HG02678 (cell line): ENCODE data around the gene LAMA5.

Experiments used
- ATAC-seq: cut with Tn5 transposase; IDR thresholded peaks from one replicate; pipeline ENCODE4 v1.9.1; 2021; ENCODE audit warnings: mild to moderate bottlenecking, moderate library complexity; ENCODE audit not compliant: unreplicated experiment

LAMA5 gene

GRCh38 chr20:62367136-62367632 lies at the start of gene LAMA5:
LAMA5 (minus strand) TSS chr20:62367312; CDS start chr20:62367245, 67 bp downstream.
- no peak for ATAC-seq

DNA sequence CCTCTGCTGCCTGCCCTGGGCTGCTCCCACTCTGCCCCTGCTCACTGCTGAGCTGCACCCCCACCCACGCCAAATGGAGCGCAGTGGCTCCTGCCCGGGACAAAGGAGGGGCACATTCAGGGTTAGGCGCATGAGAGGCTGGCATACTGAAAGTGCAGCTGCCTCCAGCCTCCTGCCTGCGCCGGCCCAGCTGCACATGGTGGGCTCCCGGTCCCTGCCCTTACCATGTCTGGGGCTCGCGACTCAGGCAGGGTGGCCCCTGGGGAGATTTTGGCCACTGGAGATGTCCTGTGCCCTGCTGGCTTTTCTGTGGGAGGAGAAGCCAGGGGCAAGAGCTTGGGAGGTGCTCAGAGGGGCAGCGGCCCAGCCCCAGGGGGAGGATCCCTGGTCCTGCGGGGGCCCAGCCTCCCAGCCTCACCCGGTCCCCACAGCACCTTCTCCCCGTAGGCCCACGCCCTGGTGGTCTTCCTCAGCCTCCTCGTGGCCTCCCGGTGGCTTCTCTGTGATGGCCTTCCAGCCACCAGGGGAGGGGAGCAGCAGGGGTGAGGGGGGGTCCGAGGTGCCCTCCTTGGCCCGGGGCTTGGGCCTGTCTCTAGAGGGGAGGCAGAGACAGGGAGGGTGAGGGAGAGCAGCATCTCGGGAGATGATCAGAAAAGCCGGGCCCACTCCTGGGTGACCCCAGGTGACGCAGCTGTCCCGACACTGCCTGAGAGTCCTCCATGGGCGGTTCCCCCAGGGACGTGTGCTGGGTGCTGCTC lies 48.4 kb upstream of the LAMA5 start:
- no peak for ATAC-seq

DNA sequence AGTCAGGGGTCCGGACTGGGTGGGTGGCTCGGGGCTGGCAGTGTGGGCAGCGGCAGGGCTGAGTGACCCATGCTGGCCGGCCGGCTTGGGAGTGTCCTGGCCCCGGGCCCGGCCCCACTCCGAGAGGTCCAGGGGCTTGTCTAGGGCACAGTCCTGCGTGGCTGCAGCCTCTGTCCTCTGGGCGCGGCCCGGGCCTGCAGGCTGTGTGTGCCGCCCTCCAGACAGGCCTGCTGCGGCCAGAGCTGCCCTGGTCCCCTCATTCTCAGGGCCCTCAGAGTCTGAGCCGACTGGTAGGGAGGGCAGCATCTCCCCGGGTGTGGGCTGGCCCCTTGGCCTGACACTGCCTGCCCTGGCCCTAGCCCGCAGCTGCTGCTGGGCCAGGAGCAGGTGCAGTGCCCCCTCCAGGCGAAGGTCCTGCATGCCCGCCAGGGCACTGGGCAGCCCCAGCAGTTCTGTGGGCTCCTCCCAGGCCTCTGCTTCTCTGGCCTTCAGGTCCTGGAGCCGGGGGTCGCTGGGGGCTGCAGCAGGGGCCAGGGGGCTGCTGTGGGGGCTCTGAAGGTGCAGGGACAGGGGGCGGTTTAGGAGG lies 46.9 kb upstream of the LAMA5 start:
- no peak for ATAC-seq

DNA sequence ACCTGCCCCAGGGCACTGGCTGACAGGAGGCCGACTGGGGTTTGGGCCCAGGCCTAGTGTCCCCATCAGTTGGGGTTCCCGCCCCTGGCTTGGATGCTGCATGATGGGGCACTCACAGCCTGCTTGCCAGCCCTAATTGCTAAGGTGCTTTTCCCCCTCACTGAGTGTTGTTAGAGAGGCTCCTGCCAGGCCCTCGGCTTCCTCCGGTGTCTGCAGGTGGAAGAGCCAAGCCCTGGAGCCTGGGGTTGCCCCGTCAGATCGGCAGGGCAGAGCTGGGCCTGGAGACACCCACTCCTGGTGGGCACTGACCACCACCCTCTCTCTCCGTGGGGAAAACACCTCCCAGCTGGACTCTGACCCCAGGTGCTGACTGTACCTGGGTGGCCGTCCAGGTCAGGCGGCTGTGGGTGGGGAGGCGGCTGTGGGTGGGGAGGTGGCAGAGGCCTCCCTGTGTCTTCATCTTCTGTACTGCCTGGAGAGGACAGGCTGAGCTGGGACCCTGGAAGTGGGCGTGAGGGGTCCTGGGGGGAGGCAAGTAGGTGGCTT lies 46.0 kb upstream of the LAMA5 start:
- ATAC-seq: no peak

GRCh38 chr20:62412194-62413024 lies 45.3 kb upstream of the LAMA5 start:
- no peak for ATAC-seq

DNA sequence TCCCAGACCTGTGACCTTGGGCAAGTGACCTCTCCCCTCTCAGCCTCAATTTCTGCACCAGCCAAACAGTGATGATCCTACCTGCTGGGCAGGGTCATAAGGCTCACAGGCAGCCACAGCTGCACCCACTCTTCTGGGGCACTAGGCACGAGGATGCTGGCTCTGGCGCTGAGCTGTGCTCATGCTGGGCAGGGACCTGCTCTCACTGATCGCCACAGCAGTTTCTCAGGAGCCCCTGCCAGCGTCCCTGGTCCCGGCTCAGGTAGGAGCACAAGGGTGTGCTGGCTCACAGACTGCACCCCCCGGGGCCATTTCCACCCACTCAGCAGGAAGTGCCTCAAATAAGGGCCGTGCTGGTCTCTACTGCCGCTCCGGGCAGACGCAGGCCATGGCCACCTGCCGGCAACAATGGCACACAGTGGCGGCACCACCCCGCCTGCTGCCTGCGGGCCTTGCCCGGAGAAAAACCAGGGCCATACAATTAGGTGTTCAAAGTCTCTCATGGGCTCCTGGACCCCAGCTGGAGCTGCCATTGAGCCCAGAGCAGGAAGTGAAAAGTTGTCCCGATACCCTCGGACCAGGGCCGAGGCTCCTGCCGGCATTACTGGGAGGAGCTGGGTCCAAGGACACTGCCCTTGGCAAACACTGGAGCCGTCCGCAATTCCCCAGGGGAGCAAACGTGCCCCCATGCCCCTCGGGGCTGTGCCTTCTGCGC lies 44.5 kb upstream of the LAMA5 start:
- ATAC-seq: no peak

- no peak for ATAC-seq
These were observed 43.8 kb upstream of the LAMA5 start for GRCh38 chr20:62410746-62411478.

DNA sequence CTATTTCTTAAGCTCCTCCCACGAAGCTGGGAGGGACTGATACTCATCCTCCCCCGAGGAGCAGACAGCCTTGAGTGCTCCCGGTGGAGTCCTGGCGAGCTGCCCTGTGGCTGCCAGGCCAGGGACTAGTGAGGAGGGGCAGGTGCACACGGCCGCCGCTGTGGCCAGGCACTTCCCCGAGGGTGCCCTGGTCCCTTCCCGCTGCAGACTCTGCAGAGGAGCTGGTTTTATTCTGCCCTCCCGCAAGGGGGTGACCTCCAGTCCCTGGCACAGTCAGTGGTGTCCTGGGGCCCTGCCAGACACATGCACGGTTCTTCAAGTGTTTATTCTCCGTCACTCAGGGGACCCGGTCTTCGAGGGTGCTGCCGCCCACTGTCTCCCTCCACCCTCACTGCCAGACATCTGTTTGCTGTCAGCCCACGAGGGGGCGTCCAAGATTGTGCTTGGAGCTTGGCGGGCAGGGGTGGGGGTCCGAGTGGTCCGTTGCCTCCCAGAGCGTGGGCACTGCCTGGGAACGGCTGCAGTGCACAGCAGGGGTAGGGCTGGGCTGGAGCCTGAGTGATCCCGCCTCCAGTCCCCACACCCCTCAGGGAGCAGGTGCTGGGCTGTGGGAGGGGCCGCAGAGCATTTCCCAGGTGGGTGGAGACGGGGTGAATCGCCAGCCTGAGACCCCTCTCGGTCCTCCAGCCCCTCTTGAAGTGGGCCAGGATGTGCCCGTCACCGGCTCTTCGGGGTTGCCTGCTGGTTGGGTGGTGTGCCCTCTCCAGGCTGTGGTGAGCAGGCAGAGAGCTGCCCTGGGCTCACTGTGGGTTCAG lies 43.0 kb upstream of the LAMA5 start:
- ATAC-seq: no peak

- no peak for ATAC-seq
These were observed 42.2 kb upstream of the LAMA5 start for GRCh38 chr20:62409086-62409853.

DNA sequence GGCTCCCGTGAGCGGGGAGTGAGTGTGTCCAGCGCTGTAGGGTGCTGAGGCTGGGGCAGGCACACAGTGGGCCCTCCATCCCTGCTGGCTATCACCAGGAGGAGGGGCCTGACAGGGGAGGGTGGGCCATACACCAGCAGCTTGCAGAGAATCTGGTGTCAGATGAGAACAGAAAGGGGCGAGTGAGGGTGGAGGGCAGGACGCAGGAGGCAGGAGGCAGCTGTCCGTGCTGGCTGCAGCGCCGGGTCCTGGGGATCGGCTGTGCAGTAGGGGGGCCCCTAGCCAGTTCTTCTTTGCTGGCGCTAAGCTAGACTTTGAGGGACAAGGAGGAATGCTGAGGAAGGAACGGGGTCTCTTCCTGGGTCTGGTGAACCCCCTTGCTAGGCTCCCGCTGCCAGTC lies 41.5 kb upstream of the LAMA5 start:
- ATAC-seq: no peak

DNA sequence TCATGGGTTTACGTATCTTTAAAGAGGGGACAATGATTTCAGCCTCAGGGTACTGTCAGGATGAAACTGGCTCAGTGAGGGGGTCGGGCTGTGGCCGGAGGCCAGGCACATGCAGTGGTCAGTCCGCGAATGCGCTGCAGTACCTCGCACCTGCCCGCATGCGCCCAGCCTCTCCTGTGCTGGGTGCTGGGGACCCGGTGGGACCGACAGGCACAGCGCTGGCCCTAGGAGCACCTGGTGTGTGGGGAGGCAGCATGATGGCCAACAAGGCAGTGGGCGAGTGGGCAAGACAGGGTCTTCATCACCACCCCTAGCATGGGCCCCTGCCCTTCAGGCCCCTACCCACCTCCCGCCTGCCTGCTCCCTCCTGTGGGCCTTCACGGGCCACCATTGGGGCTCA lies 40.9 kb upstream of the LAMA5 start:
- ATAC-seq: no peak

DNA sequence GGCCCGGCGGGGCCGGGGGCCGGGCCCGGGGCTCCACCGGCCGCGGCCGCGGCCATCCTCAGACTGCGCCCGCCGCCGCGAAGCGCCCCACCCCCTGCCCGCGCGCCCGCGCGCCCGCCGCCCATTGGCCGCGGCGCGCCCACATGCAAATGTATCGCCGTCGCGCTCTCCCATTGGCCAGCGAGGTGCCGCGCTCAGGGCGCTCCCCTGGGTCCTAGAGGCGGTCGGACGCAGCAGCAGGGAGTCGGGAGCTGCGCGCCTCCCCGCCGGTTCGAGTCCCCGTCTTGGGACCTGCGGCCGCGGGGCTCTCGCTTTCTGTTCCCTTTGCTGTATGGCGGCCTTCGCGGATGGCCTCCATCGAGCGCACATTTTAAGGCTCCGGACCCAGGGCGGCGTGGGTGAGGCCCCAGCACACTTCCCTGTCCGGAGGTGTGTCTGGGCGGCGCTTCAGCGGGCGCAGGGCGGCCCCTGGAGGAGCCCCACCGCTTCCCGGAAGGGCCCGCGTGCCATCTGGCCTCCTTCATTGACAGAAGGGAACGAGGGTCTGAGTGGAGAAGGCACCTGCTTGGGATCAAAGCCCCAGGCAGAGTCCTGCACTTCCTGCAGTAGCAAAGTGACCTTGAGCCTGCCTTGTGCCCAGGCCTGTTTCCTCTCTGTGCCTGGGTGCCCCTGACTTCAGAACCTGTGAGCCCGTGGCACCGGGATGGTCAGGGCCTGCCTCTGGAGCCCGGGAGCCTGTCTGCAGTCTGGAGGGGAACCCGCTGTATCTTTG lies 40.3 kb upstream of the LAMA5 start, which contains the start of gene CABLES2:
CABLES2 (minus strand) TSS at position 65 of the 772 bp plus-strand sequence; CDS start at position 56, 9 bp downstream.
- ATAC-seq: peak; percentile 89

- ATAC-seq: peak; percentile 12
These were observed 39.6 kb upstream of the LAMA5 start for GRCh38 chr20:62406635-62407176.

GRCh38 chr20:62405981-62406513 lies 38.9 kb upstream of the LAMA5 start:
- ATAC-seq: no peak

DNA sequence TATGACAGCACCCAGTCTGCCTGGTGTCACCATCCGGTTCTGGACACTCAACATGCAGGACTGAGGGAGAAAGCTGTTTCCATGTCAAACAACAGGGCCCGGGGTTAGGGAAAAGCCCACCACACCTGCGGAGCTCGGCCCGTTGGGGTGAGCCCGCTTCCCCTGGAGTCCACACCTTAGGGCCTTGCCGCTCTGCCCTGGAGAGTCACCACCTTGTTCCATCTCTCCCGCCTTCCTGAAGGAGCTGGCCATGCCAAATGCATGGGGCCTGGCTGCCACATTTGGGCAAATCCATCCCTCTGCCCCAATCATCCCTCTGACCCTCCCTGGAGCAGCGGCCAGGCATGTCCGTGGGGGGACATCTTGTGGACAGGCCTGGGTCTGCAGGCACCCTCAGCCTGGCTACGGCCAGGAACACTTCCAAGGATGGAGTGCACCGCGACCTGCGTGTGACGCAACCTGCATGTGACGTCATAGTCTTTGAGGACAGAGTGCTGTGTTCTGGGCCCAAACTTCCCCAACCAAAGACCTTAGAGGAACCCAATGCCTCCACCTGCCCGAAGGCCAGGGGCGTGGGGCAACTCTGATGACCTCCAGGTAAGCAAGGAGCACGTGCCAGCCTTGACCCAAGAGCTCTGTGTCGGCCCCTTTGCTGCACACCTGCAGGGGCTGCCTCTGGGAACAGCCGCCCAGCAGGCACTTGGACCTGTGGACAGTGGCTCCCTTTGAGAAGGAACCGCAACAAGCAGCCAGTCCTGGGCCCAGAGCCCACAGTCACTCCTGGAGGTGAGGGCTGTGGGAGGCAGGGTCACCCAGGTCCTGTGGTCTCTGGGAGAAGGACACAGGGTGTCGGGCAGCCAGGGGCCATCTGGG lies 38.2 kb upstream of the LAMA5 start:
- no peak for ATAC-seq

DNA sequence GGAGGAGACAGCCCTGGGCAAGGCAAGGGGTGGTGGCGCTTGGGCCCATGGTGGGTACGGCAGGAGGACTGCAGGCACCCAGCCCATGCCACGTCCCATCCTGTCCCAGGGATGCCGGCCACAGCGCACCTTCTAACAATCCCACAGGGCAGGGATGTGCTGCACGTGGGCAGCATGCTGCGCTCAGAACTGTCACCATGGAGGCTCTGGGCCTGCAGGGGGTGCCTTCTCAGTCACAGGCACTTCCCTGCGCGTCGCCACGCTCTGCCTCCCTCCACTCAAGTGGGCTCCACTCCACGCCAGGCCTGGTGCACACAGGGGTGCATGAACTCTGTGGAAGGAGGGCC lies 37.6 kb upstream of the LAMA5 start:
- ATAC-seq: no peak
